Nucleus accumbens (tissue), 56 donors: Measurements from ENCODE around the gene TERT.
"Not testable (repeated sequence)": the region's sequence is repeated elsewhere in the genome, so short reads cannot be mapped to it uniquely, and the experiment has no call there.

ENCODE experiments used
- DNase-seq, 56 donors: peaks; one replicate each; lab custom pipeline; 2025; lab: John Stamatoyannopoulos, UW

Gene TERT

DNA sequence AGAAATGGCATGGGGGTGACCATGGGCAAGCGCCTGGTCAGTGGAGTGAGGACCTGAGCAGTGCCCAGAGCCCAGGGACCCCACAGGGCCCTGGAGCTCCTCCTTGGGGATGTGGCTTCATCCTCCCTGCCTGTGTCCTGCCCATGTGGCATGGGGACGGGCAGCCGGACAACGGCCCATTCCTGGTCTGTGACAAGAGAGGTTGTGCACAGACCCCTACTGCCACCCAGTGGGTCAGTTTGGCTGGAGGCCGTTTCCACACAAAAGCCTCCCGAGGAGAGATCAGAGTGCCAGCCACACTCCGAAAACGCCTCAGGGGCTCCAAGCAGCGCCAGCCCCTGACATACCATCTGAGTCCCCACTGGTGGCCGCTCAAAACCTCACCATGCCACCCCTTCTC, 49.9 kb downstream of the TERT start:
- peak in 3 of 56 donors; percentile 4 to 19 (median 13) for DNase-seq

DNA sequence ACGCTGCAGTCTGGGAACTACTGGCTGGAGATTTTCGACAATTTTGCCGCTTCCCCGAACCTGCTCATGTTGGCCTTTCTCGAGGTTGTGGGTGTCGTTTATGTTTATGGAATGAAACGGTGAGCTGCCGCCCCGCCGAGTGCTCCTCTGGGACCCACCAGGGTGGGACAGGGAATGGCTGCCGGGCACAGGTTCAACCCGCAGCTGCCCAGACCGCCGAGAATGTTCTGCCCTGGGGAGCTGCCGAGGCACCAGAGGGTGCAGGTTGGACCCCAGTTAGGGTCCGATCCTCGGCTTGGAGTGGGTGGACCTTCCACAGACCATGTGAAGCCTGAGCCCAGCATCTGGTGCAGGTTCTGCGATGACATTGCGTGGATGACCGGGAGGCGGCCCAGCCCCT, 50.6 kb downstream of the TERT start:
- no peak for DNase-seq

DNA sequence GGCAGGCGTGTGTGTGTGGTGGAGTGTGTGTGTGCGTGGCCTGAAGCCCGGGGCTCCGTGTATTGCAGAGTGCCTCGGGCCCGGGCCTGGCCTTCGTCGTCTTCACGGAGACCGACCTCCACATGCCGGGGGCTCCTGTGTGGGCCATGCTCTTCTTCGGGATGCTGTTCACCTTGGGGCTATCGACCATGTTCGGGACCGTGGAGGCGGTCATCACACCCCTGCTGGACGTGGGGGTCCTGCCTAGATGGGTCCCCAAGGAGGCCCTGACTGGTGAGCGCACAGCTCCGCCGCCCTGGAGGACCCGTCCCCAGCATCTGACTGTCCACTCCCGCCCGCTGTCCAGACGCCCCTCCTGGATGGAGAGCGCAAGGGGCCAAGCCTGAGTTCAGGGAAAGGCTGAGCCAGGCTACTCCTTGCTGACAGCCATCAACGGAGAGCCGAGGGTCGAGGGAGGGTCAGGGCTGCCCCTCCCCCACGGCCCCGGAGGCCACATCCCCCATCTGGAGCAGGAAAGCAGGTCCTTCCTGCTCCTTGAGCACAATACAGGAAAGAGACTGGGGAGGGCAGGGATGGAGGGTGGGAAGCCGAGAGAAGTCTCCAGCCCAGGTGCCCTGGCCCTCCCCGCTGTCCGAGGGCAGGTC, 51.3 kb downstream of the TERT start:
- no peak for DNase-seq

DNA sequence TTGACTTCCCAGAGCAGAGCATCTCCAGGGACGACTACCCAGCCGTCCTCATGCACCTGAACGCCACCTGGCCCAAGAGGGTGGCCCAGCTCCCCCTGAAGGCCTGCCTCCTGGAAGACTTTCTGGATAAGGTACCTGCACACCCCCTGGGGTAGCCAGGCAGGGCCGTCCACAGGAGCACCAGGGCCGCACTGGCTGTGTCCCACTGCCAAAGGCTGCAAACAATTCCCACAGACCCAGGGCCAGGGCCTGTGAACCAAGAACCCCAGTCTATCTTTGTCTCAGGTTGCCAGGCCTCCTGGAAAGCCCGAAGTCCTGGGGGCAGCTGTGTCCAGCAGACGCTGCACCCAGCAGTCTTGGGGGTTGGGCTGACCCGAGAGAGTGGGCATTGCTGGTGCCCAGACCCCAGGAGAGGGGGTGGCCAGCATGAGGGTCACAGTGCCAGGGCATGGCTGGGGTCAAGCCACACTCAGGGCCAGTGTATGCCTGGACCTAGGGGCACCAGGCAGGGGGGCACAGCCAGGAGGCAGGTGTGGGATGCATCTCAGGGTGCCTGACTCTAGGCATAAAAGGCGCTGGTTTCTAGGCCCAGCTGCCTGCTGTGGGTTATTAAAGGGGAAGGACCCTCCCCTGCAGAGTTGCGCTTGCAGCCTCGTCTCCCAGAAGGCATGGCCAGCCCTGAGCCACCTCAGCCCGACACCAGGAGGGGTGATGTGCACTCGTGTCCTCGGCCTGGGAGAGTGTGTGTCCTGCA, 52.0 kb downstream of the TERT start:
- no peak for DNase-seq

DNA sequence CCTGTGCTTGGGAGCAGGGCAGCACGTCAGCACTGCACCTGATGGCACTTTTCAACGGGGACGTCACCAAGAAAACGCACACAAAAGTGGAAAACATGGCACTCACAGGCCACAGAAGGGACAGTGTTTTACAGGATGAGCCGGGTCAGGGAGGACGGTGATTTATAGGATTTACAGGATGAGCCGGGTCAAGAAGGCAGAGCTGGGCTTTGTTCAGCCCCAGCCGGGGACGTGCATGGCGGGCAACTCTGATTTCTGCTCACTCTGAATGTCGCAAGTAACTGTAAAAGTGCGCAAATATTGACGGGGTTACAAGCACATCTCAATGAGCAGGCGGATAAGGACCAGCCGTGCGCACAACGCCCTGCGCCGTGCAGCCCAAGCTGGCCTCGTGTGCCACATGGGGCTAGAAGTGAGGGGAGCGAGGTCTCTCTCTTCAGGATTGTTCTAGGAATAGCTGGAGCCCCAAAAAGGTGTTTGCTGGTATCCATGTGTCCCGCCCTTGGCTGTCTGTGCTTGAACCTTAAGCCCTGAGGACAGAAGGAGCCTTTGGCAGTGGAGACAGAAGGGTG, 53.3 kb downstream of the TERT start:
- no peak for DNase-seq

DNA sequence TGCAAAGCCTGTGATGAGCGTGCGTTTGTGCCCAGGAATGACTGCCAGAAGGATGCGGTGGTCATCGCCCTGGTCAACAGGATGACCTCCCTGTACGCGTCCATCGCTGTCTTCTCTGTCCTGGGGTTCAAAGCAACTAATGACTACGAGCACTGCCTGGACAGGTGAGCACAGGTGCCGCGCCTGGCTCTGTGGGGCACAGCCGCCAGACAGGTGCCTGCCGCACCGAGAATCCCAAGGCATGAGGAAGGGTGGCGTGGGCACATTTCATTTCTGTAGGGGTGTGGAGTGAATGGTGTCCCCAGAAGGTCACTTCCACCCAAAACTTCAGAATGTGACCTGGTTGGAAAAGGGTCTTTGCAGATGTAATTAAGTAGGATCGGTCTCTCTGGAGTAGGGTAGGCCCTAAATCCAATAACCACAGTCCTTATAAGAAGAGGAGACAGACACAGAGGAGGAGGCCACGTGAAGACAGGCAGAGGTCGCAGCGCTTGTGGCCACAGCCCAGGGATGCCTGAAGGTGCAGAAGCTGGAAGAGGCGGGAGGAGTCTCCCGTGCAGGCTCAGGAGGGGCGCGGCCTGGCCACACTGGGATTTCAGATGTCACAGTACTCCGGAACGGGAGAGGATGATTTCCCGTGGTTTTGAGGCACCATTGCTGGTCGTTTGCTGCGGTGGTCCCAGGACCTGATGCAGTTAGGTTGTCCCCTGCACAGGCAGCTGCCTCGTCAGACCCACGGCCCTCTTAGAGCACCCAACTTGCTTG, 54.2 kb downstream of the TERT start:
- no peak for DNase-seq

DNA sequence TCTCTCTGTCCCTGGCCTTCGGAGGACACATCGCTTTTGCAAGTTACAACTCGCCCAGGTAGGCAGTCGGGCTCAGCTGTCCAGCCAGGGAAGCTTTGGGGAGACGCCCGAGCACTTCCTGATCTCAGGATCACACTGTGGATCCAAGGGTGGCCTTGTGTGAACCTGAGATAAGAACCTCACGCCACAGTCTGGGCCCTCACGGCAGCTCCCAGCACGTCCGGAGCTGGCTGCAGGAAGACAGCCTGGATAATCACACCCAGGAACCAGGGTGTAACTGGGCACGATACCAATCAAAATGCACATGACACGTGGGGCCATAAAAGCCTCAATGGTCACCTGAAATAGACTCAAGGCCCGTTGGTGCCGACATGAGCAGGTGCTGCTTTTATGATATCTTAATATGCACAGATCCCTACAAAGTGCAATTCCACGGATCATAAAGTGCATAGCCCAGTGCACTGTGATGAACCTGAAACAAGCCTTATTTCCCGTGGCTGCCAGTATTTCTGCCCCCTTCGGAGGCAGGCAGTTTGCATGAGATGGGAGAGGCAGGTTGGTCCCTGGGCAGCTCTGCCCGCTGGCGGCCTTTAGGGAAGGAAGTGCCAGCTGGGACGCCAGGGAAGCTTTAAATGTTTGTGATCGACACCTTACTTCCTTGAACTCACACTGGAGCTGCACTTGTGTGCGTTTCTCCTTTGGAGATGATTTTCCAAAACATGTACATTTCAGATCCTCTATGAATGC, 55.2 kb downstream of the TERT start:
- DNase-seq, result no peak

DNA sequence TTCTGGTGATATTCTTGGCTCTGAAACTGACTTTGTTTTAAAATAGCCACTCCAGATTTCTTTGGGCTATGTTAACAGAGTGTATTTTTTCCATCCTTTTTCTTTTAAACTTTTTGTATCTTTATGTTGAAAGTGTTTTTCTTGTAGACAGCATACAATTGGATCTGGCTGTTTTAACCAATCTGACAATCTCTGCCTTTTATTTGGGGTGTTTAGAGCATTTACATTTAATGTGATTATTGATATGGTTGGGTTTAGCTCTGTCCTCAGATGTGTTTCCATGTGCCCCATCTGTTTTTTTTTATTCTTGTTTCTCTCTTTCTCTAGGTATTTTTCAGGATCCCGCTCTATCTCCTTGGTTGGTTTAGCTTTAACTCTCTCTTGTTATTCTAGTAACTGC, 59.0 kb downstream of the TERT start:
- DNase-seq, result no peak

DNA sequence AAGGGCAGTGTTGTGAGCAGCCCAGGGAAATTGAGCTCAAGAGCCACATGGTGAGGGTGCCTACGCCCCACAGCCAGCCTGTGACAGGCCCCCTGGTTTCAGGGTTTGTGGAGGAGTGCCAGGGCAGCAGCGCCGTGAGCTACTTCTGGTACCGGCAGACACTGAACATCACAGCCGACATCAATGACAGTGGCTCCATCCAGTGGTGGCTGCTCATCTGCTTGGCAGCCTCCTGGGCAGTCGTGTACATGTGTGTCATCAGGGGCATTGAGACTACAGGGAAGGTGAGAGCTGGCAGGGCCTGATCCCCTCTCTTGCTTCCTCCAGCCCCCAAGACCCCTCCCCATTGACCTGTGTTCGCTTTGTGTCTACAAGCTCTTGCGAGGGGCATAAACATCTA, 59.5 kb downstream of the TERT start:
- no peak for DNase-seq

DNA sequence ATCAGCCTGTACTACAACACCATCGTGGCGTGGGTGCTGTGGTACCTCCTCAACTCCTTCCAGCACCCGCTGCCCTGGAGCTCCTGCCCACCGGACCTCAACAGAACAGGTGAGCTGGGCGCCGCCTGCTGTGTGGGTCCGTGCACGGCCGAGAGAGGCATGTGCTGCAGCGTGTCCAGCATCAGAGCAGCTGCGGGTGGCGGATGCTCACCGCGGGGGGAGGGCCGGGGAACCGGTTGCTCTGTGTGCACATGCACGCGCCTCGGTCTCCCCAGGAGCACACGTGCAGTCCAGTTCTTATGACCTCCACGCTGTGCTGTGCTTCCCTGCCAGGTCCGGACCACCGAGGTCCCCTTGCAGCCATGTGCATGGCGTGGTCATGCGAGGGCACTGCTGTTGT, 62.1 kb downstream of the TERT start:
- DNase-seq, result no peak

DNA sequence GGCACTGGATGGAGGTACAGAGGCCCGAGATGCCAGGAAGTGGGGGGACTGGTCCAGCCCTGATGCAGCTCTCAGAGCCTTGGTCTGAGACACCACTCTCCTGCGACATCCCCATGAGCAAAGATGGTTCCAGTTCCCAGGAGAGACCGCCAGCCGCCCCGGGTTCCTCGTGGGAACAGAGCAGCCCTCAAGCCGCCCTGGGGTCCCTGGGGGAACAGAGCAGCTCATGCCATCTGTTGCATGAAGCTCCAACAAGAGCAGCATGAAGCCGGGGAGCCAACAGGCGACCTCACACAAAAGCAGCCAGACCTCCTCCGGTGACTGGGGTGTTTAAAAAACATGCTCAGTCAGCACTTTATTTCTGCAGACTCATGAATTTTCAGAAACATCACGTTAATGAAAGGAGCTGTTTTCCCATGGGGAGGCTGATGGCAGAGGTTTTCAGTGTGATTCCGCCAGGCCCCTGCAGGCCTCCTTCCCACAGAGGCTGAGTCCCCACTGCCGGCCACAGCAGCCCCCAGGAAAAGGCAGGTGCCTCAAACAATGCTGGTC, 63.4 kb downstream of the TERT start:
- no peak for DNase-seq

DNA sequence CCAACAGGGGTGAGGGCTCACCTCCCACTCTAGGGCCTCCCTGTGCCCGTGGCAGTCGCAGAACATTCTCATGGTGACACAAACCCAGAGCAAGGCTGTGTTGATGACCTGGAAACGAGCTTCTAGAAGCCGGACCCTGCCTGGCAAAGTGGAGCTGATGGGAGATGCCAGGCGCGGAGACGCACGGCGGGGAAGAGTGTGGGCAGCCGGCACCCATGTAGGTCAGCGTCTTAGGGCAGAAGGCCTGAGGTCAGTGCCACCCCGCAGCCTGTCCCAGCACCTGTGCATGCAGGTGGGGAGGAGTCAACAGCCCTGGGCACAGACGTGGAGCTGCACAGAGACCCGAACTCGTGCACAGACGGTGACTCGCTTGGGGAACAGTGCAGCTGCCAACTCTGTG, 64.3 kb downstream of the TERT start:
- no peak for DNase-seq

DNA sequence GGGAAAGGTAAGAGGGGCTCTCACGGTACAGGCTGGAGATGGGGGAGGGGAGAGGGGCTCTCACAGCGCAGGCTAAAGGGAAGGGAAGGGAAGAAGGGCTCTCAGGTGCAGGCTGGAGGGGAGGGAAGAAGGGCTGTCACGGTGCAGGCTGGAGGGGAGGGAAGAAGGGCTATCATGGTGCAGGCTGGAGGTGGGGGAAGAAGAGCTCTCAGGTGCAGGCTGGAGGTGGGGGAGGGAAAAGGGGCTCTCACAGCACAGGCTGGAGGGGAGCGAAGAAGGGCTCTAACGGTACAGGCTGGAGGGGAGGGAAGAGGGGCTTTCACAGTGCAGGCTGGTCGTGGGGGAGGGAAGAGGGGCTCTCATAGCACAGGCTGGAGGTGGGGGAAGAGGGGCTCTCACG, 65.0 kb downstream of the TERT start:
- no peak for DNase-seq

DNA sequence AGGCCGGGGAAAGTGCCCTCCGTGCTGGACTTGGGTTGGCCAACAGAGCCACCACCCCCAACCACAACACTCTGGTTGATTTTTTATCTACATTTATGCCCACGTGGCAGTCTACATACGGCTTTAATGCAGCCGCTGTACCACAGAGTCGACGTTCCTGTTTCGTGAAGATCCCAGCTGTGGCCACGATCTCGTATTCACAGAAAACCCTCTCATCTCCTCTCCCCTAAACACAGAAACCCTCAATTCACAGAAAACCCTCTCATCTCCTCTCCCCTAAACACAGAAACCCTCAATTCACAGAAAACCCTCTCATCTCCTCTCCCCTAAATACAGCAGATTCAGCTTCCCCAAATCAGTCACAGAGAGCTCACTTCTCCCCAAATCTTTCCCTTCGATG, 65.8 kb downstream of the TERT start:
- DNase-seq, result not testable (repeated sequence)

DNA sequence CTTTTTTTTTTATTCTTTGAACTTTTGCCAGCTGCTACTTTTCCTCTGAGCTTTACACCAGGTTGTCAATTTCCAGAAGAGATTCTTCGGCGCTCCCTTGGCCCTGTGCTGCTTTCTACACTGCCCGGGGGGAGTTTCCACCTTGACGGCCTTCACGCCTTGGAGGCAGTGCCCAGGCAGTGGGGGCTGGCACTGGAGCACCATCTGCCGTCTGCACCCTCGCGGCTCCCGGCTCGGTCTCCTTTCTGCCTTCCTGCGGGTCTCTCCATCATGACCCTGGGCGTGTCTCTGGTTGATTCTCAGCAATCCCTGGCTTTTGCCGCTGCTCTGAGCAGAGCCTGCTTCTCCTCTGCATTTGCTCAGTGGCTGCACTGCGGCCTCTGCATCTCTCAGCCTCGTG, 66.7 kb downstream of the TERT start:
- DNase-seq, result no peak

DNA sequence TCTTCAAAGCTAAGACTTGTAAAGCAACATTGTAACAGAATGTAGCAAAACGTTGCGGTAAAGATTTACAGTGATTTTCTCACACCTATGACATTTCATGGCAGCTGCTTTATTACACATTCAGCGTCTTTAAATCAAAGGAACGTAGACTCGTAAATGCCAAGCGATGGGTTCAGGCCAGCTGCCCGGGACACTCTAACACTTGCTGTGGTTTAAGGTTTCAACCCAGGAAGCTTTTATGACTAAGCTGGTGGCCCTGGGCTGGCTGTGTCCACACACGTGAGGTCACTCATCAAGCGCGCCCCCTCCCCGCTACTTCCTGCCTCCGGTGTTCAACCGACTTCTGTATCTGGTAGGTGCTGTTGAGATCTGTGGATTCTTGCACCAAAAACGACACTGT, 67.2 kb downstream of the TERT start:
- no peak for DNase-seq

DNA sequence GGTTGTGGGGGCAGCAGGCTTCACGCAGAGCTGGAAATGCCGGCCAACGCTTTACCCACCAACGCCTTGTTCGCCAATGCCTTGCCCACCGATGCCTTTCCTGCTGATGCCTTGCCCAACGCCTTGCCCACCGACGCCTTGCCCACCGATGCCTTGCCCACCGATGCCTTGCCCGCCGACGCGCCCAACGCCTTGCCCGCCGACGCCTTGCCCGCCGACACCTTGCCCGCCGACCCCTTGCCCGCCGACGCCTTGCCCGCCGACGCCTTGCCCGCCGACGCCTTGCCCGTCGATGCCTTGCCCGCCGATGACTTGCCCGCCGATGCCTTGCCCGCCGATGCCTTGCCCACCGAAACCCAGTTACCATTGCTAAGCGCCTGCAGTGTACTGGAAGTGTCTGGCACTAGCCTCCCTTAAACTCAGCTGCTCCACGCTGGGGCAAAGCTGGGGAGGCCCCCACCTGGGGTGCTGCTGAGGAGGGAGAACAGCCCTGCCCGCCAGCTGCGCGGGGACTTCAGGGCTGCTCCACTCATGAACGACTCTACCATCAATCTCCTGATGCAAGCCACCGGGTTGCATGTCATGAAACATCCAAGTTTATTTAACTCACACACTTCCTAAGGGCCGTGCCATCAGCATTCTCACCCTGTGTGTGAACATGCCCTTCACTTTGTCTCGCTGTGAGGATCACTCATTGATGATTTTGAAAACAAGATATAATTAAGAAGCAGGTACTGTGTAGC, 67.9 kb downstream of the TERT start:
- DNase-seq, result no peak

DNA sequence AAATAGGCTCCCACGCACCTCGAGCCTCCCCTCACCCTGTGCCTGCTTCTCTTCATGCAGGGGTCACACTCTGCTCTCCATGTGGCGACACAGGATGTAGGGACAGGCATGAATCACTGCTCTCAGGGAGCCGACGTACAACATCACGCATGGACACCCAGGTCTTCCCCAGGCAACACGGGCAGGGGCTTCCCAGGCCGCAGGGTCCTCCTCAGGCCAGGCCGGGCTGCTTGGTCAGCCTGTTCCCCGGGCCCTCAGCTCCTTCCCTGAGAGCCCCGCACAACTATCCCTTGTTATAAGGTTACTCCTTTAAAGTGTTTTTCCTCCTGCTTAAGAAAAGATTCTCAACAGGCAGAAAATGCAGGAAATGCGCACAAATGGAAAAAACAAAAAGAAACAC, 68.6 kb downstream of the TERT start:
- DNase-seq, result no peak

DNA sequence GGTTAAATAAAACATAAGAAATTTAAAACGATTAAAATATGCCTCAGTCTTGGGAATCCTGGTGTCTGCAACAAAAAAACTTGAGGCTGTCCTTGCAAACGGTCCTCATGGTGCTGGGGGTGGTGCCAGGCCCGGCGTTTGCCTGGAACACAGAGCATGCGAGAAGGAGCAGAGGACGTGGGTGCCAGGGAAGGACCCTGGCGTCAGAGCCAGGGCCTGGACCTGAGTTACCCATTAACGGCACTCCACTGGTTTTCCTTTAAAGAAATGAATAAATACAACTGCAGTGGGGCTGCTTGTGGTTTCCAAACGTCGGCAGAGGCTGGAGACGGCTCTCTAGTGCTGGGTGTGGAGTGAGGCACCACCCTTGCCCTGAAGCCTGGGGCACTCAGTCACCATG, 69.8 kb downstream of the TERT start, which contains the start of gene SLC6A18:
TSS of gene SLC6A18 (plus strand) at position 301 of the 400 bp plus-strand sequence. CDS start at position 398, 97 bp downstream.
- DNase-seq, result no peak

DNA sequence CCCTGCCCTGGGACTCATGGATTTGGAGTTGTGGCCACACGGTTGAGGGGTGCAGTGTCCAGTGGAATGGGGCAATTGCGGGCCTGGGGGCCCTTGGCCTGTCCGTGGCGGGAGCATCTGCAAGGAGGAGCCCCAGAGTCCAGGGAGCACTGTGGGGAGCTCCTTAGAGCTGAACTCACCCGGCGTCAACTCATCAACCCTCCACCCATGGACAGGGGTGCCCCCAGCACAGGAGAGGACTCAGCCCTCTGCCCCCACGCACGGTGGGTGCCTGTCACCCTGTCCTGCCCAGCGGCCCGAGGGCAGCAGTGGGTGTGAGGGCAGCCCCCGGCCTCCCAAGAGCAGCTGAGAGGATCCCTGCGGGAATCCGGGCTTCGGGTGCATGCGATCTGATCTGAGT, 70.2 kb downstream of the TERT start:
- no peak for DNase-seq
